IMR-90 (cell line): ENCODE results near the gene TMEM231. TPM values are rescaled to one million over a fixed set of nuclear protein-coding genes. Genes with fewer than 3 reads are reported as not detected.
"Not testable (repeated sequence)": the region's sequence is repeated elsewhere in the genome, so short reads cannot be mapped to it uniquely, and the experiment has no call there.

Source experiments
- ATAC-seq: fragments of 200-7000 bp; cut with Tn5 transposase; 2 replicates; pipeline ENCODE4 v1.9.1; 2020; ENCODE audit warnings: low read depth, mild to moderate bottlenecking, moderate library complexity
- BruUV-seq: library from RNA; stranded (reverse); fragments of 400-500 nt; replicated peaks from 2 replicates; lab custom pipeline; 2021; lab: Mats Ljungman, UMichigan
- CTCF ChIA-PET: fragments of 300-600 bp; formaldehyde crosslinking; extraction: SDS; loops from one replicate; lab custom pipeline; 2021; ENCODE audit warnings: antibody characterized with exemption; lab: Yijun Ruan, JAX
- POLR2A ChIA-PET: fragments of 300-600 bp; sonication (Branson Sonifier 250); formaldehyde crosslinking; loops from one replicate; lab custom pipeline; 2022; ENCODE audit warnings: antibody characterized with exemption; ENCODE audit not compliant: unreplicated experiment; lab: Charles Lee
- DNase-seq: peaks from one replicate; pipeline ENCODE4 v3.0.0; 2013
- H2AFZ ChIP-seq: replicated peaks from 2 replicates; pipeline ENCODE3; 2013; ENCODE audit warnings: low read length, mild to moderate bottlenecking; ENCODE audit not compliant: poor library complexity
- H2AK5ac ChIP-seq: 2 replicates; pipeline ENCODE4 v1.6.1; 2013; ENCODE audit warnings: low read depth, low read length, inconsistent platforms
- H2AK9ac ChIP-seq: replicated peaks from 2 replicates; pipeline ENCODE3; 2013; ENCODE audit warnings: mild to moderate bottlenecking, low read depth, low read length, moderate library complexity; ENCODE audit not compliant: poor library complexity
- H2BK120ac ChIP-seq: 2 replicates; pipeline ENCODE4 v1.6.1; 2013; ENCODE audit warnings: low read depth, low read length, inconsistent platforms
- H2BK15ac ChIP-seq: 3 replicates; pipeline ENCODE4 v1.6.1; 2013; ENCODE audit warnings: low read depth, low read length, inconsistent platforms
- H2BK20ac ChIP-seq: 2 replicates; pipeline ENCODE4 v1.6.1; 2013; ENCODE audit warnings: low read depth, mild to moderate bottlenecking, inconsistent platforms, low read length, moderate library complexity
- H2BK5ac ChIP-seq: 2 replicates; pipeline ENCODE4 v1.6.1; 2013; ENCODE audit warnings: mild to moderate bottlenecking, low read depth, low read length, inconsistent platforms; ENCODE audit not compliant: poor library complexity, severe bottlenecking
- H3K14ac ChIP-seq: replicated peaks from 2 replicates; pipeline ENCODE4 v1.6.1; 2013; ENCODE audit warnings: low read depth, low read length, inconsistent platforms
- H3K18ac ChIP-seq: 2 replicates; pipeline ENCODE4 v1.6.1; 2013; ENCODE audit warnings: low read depth, low read length, control low read depth
- H3K23ac ChIP-seq: 2 replicates; pipeline ENCODE4 v1.6.1; 2013; ENCODE audit warnings: low read depth, low read length, inconsistent platforms
- H3K27ac ChIP-seq: 2 replicates; pipeline ENCODE4 v1.5.1; 2013; ENCODE audit warnings: mild to moderate bottlenecking, control low read depth, low read length; ENCODE audit not compliant: insufficient read depth
- H3K27me3 ChIP-seq: 2 replicates; pipeline ENCODE4 v1.6.1; 2013; ENCODE audit warnings: low read length; ENCODE audit not compliant: control insufficient read depth, insufficient read depth
- H3K36me3 ChIP-seq: 2 replicates; pipeline ENCODE4 v1.6.1; 2013; ENCODE audit warnings: low read length, mixed read lengths; ENCODE audit not compliant: control insufficient read depth, insufficient read depth
- H3K4ac ChIP-seq: 2 replicates; pipeline ENCODE4 v1.6.1; 2013; ENCODE audit warnings: low read depth, low read length, inconsistent platforms
- H3K4me1 ChIP-seq: 2 replicates; pipeline ENCODE4 v1.6.1; 2013; ENCODE audit warnings: low read length, mixed read lengths; ENCODE audit not compliant: control insufficient read depth, insufficient read depth
- H3K4me2 ChIP-seq: 2 replicates; pipeline ENCODE4 v1.6.1; 2013; ENCODE audit warnings: low read depth, mild to moderate bottlenecking, control low read depth, low read length, moderate library complexity
- H3K4me3 ChIP-seq: 2 replicates; pipeline ENCODE4 v1.5.1; 2013; ENCODE audit warnings: low read depth, mild to moderate bottlenecking, control low read depth, low read length, moderate library complexity; ENCODE audit not compliant: insufficient read depth
- H3K56ac ChIP-seq: 2 replicates; pipeline ENCODE4 v1.6.1; 2013; ENCODE audit warnings: low read length, inconsistent platforms; ENCODE audit not compliant: insufficient read depth; ENCODE audit errors: extremely low read depth
- H3K79me1 ChIP-seq, 2 experiments: 2 replicates each; pipeline ENCODE4 v1.6.1; 2013; ENCODE audit warnings: low read length in 2 of 2, inconsistent platforms in 1 of 2, low read depth in 1 of 2
- H3K9ac ChIP-seq: 2 replicates; pipeline ENCODE4 v1.6.1; 2013; ENCODE audit warnings: low read depth, low read length, control low read depth
- H3K9me1 ChIP-seq: 2 replicates; pipeline ENCODE4 v1.6.1; 2013; ENCODE audit warnings: low read length, inconsistent platforms; ENCODE audit not compliant: insufficient read depth
- H3K9me3 ChIP-seq: 2 replicates; pipeline ENCODE4 v1.6.1; 2013; ENCODE audit warnings: low read length; ENCODE audit not compliant: control insufficient read depth, insufficient read depth
- H4K20me1 ChIP-seq: 2 replicates; pipeline ENCODE4 v1.6.1; 2013; ENCODE audit warnings: low read length, inconsistent platforms; ENCODE audit not compliant: insufficient read depth
- H4K5ac ChIP-seq: 2 replicates; pipeline ENCODE4 v1.6.1; 2013; ENCODE audit warnings: mild to moderate bottlenecking, low read depth, low read length, control low read depth
- H4K8ac ChIP-seq, 2 experiments: 2 replicates each; pipeline ENCODE4 v1.6.1; 2013; ENCODE audit warnings: low read depth in 2 of 2, low read length in 2 of 2, control low read depth in 1 of 2, inconsistent platforms in 1 of 2
- H4K91ac ChIP-seq: 2 replicates; pipeline ENCODE4 v1.6.1; 2013; ENCODE audit warnings: low read depth, low read length, inconsistent platforms; ENCODE audit not compliant: insufficient read depth
- CEBPB ChIP-seq: IDR thresholded peaks from 2 replicates; pipeline ENCODE4 v1.6.1; 2012; ENCODE audit warnings: low read depth, low read length, improper control_type of control experiment
- WGBS, 2 experiments: methylation state at CpG; one replicate each; pipeline versions ENCODE4 v1.1.5 to v1.1.7; 2013; ENCODE audit warnings: missing lambda C conversion rate in 2 of 2; ENCODE audit not compliant: insufficient read length in 1 of 2; ENCODE audit errors: extremely low coverage in 2 of 2; 5-methylcytosine and 5-hydroxymethylcytosine counted together
- dilution Hi-C: fragments of 300-500 bp; cut with HindIII; formaldehyde crosslinking; loops from one replicate; pipeline ENCODE4 v1.14.3; 2018; ENCODE audit warnings: low sequenced_read_pairs; ENCODE audit not compliant: unreplicated experiment
- in situ Hi-C: fragments of 300-500 bp; cut with MboI; formaldehyde crosslinking; loops from 3 replicates; pipeline ENCODE4 v1.14.3; 2019; ENCODE audit warnings: low sequenced_read_pairs, inconsistent platforms, mixed read lengths
- intact Hi-C: fragments of 100-400 bp; cut with micrococcal nuclease; formaldehyde crosslinking; loops from 2 replicates; pipeline ENCODE4 v1.10.0; 2022
- polyA plus RNA-seq, 3 experiments: library from polyadenylated mRNA; depleted of rRNA; stranded (reverse); fragments of >200 nt; gene quantifications; 2 replicates each; pipeline ENCODE4 v1.2.3, GENCODE V29; 2012; ENCODE audit warnings: low replicate concordance in 1 of 3
- total RNA-seq: library from RNA; depleted of rRNA; stranded (reverse); fragments of >200 nt; gene quantifications from 2 replicates; pipeline ENCODE4 v1.2.3, GENCODE V29; 2012
- TF ChIP-seq, protein P1 (sequence below): fragments of 150-350 bp; IDR thresholded peaks from 2 replicates; pipeline ENCODE4 v1.6.1; 2016; ENCODE audit warnings: low read depth, mild to moderate bottlenecking, low read length, moderate library complexity, borderline replicate concordance
- TF ChIP-seq, protein P2 (sequence below): fragments of 150-350 bp; IDR thresholded peaks from 2 replicates; pipeline ENCODE4 v1.6.1; 2017; ENCODE audit warnings: mild to moderate bottlenecking, antibody characterized with exemption, low read length, low read depth

Gene TMEM231
- total and polyA plus RNA-seq, 2 of the 4 experiments (the other 2 are of a cell fraction), result 10.6 to 15.4 TPM

DNA sequence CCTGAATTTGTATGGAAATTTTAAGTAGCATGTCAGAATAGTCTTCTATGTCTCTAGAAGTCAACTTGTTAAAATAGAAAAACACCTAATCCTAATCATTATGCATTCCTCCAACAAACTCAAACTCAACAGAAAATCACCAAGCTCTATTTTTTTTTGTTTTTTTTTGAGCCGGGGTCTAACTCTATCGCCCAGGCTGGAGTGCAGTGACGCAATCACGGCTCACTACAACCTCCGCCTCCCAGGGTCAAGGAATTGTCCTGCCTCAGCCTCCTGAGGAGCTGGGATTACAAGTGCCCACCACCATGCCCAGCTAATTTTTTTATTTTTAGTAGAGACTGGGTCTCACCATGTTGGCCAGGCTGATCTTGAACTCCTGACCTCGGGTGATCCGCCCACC is 9.8 kb downstream of the TMEM231 start:
- POLR2A ChIA-PET, result no interaction called here
- Histone ChIP-seq H3K9ac (no peak overlapping the region), H3K36me3 (no peaks in the 10 kb centered on the region), H3K4me2 (no peak overlapping the region), H3K4me1 (no peaks in the 10 kb centered on the region), H3K4me3 (no peak overlapping the region), H3K9me3 (no peaks in the 10 kb centered on the region), H3K23ac (no peak overlapping the region), H4K20me1 (no peaks in the 10 kb centered on the region), H3K27ac (no peak overlapping the region), H2AFZ (no peak overlapping the region), H3K4ac (no peak overlapping the region), H4K5ac (no peak overlapping the region), H3K79me1 (no peaks in the 10 kb centered on the region), H3K9me1 (no peaks in the 10 kb centered on the region; the same call in 1 of the 2 replicates), H3K27me3 (no peaks in the 10 kb centered on the region), H2AK5ac (no peak overlapping the region), H4K91ac (no peak overlapping the region), H2BK5ac (no peak overlapping the region), H2AK9ac (no peak overlapping the region), H3K18ac (no peak overlapping the region), H4K8ac (no peak overlapping the region), H2BK15ac (no peak overlapping the region), H3K14ac (no peak overlapping the region), H2BK20ac (no peak overlapping the region), H3K56ac (no peak overlapping the region), H2BK120ac (no peak overlapping the region)
- intact Hi-C loops (no loop called here), dilution Hi-C loops (no loop called here), in situ Hi-C loops (no loop called here)
- no TSS peak for BruUV-seq
- ATAC-seq, result no peak
- TF ChIP-seq, protein P1, sequence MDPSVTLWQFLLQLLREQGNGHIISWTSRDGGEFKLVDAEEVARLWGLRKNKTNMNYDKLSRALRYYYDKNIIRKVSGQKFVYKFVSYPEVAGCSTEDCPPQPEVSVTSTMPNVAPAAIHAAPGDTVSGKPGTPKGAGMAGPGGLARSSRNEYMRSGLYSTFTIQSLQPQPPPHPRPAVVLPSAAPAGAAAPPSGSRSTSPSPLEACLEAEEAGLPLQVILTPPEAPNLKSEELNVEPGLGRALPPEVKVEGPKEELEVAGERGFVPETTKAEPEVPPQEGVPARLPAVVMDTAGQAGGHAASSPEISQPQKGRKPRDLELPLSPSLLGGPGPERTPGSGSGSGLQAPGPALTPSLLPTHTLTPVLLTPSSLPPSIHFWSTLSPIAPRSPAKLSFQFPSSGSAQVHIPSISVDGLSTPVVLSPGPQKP, result no peak
- TF ChIP-seq, protein P2, sequence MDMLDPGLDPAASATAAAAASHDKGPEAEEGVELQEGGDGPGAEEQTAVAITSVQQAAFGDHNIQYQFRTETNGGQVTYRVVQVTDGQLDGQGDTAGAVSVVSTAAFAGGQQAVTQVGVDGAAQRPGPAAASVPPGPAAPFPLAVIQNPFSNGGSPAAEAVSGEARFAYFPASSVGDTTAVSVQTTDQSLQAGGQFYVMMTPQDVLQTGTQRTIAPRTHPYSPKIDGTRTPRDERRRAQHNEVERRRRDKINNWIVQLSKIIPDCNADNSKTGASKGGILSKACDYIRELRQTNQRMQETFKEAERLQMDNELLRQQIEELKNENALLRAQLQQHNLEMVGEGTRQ, result no peak
- TF ChIP-seq CEBPB, result peak; percentile 31; the same call in 1 of the 2 replicates
- CTCF ChIA-PET, result no interaction called here
- DNase-seq, result no peak
- WGBS, 2 experiments, result 100% methylated on average over 2 of the region's 7 CpGs; no CpG with 5 or more reads in 1 of the 2 experiments

- H2BK120ac ChIP-seq, H4K8ac ChIP-seq, H4K5ac ChIP-seq, H3K14ac ChIP-seq, BruUV-seq, H3K9ac ChIP-seq, H3K4ac ChIP-seq, H4K91ac ChIP-seq, POLR2A ChIA-PET, H2BK20ac ChIP-seq, H3K27ac ChIP-seq, H3K9me3 ChIP-seq, H2AFZ ChIP-seq, H3K18ac ChIP-seq, H3K56ac ChIP-seq, H2AK5ac ChIP-seq, H2BK5ac ChIP-seq, H3K4me1 ChIP-seq, intact Hi-C loops, dilution Hi-C loops, CTCF ChIA-PET, DNase-seq, H3K9me1 ChIP-seq, H3K27me3 ChIP-seq, H2AK9ac ChIP-seq, H2BK15ac ChIP-seq, H3K79me1 ChIP-seq, H3K23ac ChIP-seq, H4K20me1 ChIP-seq, H3K36me3 ChIP-seq, ATAC-seq, in situ Hi-C loops, H3K4me2 ChIP-seq, H3K4me3 ChIP-seq: not testable (repeated sequence)
- WGBS, 2 experiments, result no CpG with 5 or more reads among the region's 1 CpG
Measured at GRCh38 chr16:75545879-75546278, 10.2 kb downstream of the TMEM231 start.
